Testis (tissue), 3 donors: Measurements from ENCODE around the gene TNS1. TPM values are rescaled to one million over a fixed set of nuclear protein-coding genes. Genes with fewer than 3 reads are reported as not detected.

Experiments used
- DNase-seq: peaks from one replicate; pipeline ENCODE4 v3.0.0-alpha.2; 2019
- H3K27ac ChIP-seq, 2 donors: fragments of 200-600 bp; sonication (generic); one replicate each; pipeline ENCODE4 v1.5.1; 2019
- H3K27me3 ChIP-seq: fragments of 200-600 bp; sonication (generic); one replicate; pipeline ENCODE4 v1.5.1; 2019
- H3K36me3 ChIP-seq: fragments of 200-600 bp; sonication (generic); one replicate; pipeline ENCODE4 v1.5.1; 2017; ENCODE audit warnings: low read depth; ENCODE audit errors: missing control alignments
- H3K4me1 ChIP-seq: fragments of 200-600 bp; sonication (generic); one replicate; pipeline ENCODE4 v1.5.1; 2019
- H3K4me3 ChIP-seq, 2 donors: fragments of 200-600 bp; sonication (generic); one replicate each; pipeline ENCODE4 v1.5.1; 2017 to 2019
- H3K9me3 ChIP-seq: fragments of 200-600 bp; sonication (generic); one replicate; pipeline ENCODE4 v1.5.1; 2017
- CTCF ChIP-seq, 3 experiments: fragments of 450-650 bp in 2 of 3; fragments of 200-600 bp in 1 of 3; sonication (generic) in 1 of 3; IDR thresholded peaks; one replicate each; pipeline ENCODE4 v1.5.1; 2016 to 2019; ENCODE audit warnings: antibody characterized with exemption in 3 of 3, mild to moderate bottlenecking in 2 of 3, moderate library complexity in 1 of 3
- POLR2A ChIP-seq: fragments of 450-650 bp; IDR thresholded peaks from one replicate; pipeline ENCODE4 v1.6.1; 2017; ENCODE audit warnings: antibody characterized with exemption, mild to moderate bottlenecking, moderate library complexity
- WGBS, 2 donors: methylation state at CpG; one replicate each; pipeline ENCODE4 v1.1.5; 2018; 5-methylcytosine and 5-hydroxymethylcytosine counted together
- intact Hi-C: fragments of 100-400 bp; cut with DNase I; formaldehyde crosslinking; loops from one replicate; pipeline ENCODE4 v1.15.1; 2023; ENCODE audit warnings: low total_unique reads
- microRNA-seq, 2 donors: library from miRNA; unstranded; fragments of <30 nt; microRNA quantifications; one replicate each; pipeline ENCODE4, GENCODE V29; 2016; ENCODE audit warnings: borderline number of aligned reads in 2 of 2, borderline replicate concordance in 1 of 2
- polyA plus RNA-seq: library from polyadenylated mRNA; stranded (reverse); fragments of 350-450 nt; fragmentation: Illumina TruSeq; extraction: RNeasy Lipid Tissue Mini Kit (QIAGEN cat#74804); gene quantifications from one replicate; pipeline ENCODE4 v1.2.3, GENCODE V29; 2014; ENCODE audit warnings: low read depth, low replicate concordance; ENCODE audit not compliant: insufficient read depth
- small RNA-seq, 2 donors: library from RNA; depleted of rRNA; stranded (forward); fragments of <200 nt; gene quantifications; one replicate each; pipeline ENCODE3, GENCODE V24; 2016
- total RNA-seq, 2 donors: library from RNA; depleted of rRNA; stranded (reverse); fragments of >200 nt; gene quantifications; one replicate each; pipeline ENCODE4 v1.2.3, GENCODE V29; 2016

Gene TNS1
- total and polyA plus RNA-seq, 3 donors from 2014 or later, result 75.9 to 256 (median 227) TPM

GRCh38 chr2:217751952-217752351 lies 250.8 kb downstream of the TNS1 start:
- Histone ChIP-seq H3K36me3 (no peaks in the 10 kb centered on the region), H3K27me3 (no peaks in the 10 kb centered on the region), H3K4me1 (no peaks in the 10 kb centered on the region), H3K9me3 (no peaks in the 10 kb centered on the region), H3K4me3 (no peak overlapping the region), H3K27ac (no peak overlapping the region)
- WGBS, 2 donors, result 82 to 88% methylated on average over 1 of the region's 1 CpG
- intact Hi-C loops, result loop anchor here (10.0 kb wide), 1 partner anchor 1057 kb away; the partner anchor contains the start of gene IGFBP5
- TF ChIP-seq POLR2A (no peak), CTCF (IDR thresholded peaks at IDR 0.05) (no peak)
- no peak for DNase-seq

GRCh38 chr2:217751192-217751591 lies 251.6 kb downstream of the TNS1 start:
- Histone ChIP-seq H3K4me1 (no peaks in the 10 kb centered on the region), H3K36me3 (no peaks in the 10 kb centered on the region), H3K27me3 (no peaks in the 10 kb centered on the region), H3K4me3 (no peak overlapping the region), H3K9me3 (no peaks in the 10 kb centered on the region), H3K27ac (no peak overlapping the region)
- TF ChIP-seq CTCF (IDR thresholded peaks at IDR 0.05), result no peak
- TF ChIP-seq POLR2A, result no peak
- DNase-seq, result no peak
- intact Hi-C loops, result loop anchor here (10.0 kb wide), 1 partner anchor 1056 kb away; the partner anchor contains the start of gene IGFBP5
- 85 to 100% methylated on average over 1 to 7 of the region's 7 CpGs for WGBS, 2 donors

Small RNAs within 50 kb of the gene (microRNA-seq; reads per million reads assigned to microRNA genes)
- 2.1 to 2.8 reads per million in 2 donors for gene MIR6809

Small RNAs within 50 kb of the gene (small RNA-seq; reads per million reads assigned to genes)
- gene MIR6809, result 0 reads per million in 2 donors

Other genes with a start within 250 kb of the TNS1 start
- under 1 TPM; 0.37 to 0.39 TPM for gene RUFY4, start 66.3 kb upstream of the TNS1 start, total RNA-seq
- 0.17 TPM for gene RUFY4, start 66.3 kb upstream of the TNS1 start, polyA plus RNA-seq
- under 1 TPM in 1 of 2 donors, not detected in 1; 0.12 TPM for gene CXCR2, start 123.0 kb upstream of the TNS1 start, total RNA-seq
- 0.45 TPM for gene CXCR2, start 123.0 kb upstream of the TNS1 start, polyA plus RNA-seq
- under 1 TPM in 1 of 2 donors, not detected in 1; 0.16 TPM for gene CXCR1, start 164.0 kb upstream of the TNS1 start, total RNA-seq
- gene CXCR1, start 164.0 kb upstream of the TNS1 start, polyA plus RNA-seq, result 0.61 TPM
- gene ARPC2, start 214.2 kb upstream of the TNS1 start, total RNA-seq, result 100 to 1,000 TPM; 255 to 271 TPM
- gene ARPC2, start 214.2 kb upstream of the TNS1 start, polyA plus RNA-seq, result 338 TPM